Brain microvascular endothelial cell (primary cell): ENCODE results near the gene MX2.

ENCODE experiments used
- DNase-seq: peaks from one replicate; pipeline ENCODE4 v3.0.0-alpha.2; 2020
- H3K27ac ChIP-seq: fragments of 250-450 bp; sonication (Bioruptor Pico); 2 replicates; pipeline ENCODE4 v1.5.1; 2020; ENCODE audit warnings: mild to moderate bottlenecking, moderate library complexity
- H3K27me3 ChIP-seq: fragments of 250-450 bp; sonication (Bioruptor Pico); replicated peaks from 2 replicates; pipeline ENCODE4 v1.5.1; 2020; ENCODE audit warnings: mild to moderate bottlenecking
- H3K36me3 ChIP-seq: fragments of 250-450 bp; sonication (Bioruptor Pico); replicated peaks from 2 replicates; pipeline ENCODE4 v1.5.1; 2020; ENCODE audit warnings: mild to moderate bottlenecking
- H3K4me3 ChIP-seq: 2 replicates; pipeline ENCODE4 v1.5.1; 2011; ENCODE audit warnings: low read depth, mild to moderate bottlenecking, control low read depth, low read length, moderate library complexity
- in situ Hi-C: cut with HindIII; loops from 2 replicates; pipeline ENCODE4 v1.10.0; 2017; ENCODE audit warnings: low sequenced_read_pairs, low pct_ligation_motif_present
- TF ChIP-seq, protein P1 (sequence below): IDR thresholded peaks from 2 replicates; pipeline ENCODE4 v1.5.1; 2011; ENCODE audit warnings: low read depth, mild to moderate bottlenecking, moderate library complexity, low read length, control low read depth, inconsistent platforms; ENCODE audit errors: missing control alignments

Gene MX2

DNA sequence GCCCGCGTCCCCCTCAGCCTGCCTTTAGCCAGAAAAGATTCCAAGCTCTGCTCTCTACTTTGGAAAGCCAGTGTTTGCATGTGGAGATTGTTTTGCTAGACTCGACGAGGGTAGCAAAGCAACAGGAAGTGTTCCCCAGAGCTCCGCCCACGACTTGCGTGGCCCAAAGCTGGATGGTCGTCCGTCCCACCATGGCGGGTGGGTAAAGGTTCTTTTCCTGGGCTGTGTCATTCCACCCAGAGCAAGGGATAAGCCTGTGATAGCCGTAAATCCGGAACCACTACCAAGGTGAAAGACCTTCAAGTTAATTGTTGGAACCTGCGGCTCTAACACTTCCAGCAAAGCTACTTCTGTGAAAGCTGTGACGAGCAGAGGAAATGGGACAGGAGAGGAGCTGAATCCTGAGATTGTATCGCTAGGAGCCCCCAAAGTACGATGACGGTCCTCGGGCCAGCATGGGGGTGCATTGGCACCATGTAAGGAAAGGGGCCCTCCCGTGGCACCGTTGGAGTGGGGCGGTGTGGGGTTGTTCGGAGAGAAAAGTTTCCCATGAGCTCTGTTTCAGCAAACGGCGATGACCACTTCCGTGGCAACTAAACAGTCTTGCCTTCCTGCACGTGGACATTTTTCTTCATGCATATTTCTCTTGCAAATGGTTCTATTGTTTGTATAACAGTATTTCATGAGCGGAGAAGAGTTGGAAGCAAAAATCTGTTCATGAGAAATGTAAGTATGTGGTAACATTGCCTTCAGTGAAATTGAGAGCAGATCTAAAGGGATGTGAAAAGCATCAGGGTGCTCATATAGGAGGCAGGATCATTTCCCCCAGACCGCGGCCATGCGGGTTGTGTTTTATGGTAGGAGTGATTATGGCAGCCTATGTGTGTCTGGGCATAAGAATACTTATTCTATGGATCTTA, 8.4 kb downstream of the MX2 start:
- DNase-seq, result no peak
- Histone ChIP-seq H3K27me3 (no peaks in the 10 kb centered on the region), H3K27ac (no peak overlapping the region), H3K4me3 (no peak overlapping the region), H3K36me3 (no peaks in the 10 kb centered on the region)
- TF ChIP-seq, protein P1, sequence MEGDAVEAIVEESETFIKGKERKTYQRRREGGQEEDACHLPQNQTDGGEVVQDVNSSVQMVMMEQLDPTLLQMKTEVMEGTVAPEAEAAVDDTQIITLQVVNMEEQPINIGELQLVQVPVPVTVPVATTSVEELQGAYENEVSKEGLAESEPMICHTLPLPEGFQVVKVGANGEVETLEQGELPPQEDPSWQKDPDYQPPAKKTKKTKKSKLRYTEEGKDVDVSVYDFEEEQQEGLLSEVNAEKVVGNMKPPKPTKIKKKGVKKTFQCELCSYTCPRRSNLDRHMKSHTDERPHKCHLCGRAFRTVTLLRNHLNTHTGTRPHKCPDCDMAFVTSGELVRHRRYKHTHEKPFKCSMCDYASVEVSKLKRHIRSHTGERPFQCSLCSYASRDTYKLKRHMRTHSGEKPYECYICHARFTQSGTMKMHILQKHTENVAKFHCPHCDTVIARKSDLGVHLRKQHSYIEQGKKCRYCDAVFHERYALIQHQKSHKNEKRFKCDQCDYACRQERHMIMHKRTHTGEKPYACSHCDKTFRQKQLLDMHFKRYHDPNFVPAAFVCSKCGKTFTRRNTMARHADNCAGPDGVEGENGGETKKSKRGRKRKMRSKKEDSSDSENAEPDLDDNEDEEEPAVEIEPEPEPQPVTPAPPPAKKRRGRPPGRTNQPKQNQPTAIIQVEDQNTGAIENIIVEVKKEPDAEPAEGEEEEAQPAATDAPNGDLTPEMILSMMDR, result no peak
- in situ Hi-C loops, result no loop called here

DNA sequence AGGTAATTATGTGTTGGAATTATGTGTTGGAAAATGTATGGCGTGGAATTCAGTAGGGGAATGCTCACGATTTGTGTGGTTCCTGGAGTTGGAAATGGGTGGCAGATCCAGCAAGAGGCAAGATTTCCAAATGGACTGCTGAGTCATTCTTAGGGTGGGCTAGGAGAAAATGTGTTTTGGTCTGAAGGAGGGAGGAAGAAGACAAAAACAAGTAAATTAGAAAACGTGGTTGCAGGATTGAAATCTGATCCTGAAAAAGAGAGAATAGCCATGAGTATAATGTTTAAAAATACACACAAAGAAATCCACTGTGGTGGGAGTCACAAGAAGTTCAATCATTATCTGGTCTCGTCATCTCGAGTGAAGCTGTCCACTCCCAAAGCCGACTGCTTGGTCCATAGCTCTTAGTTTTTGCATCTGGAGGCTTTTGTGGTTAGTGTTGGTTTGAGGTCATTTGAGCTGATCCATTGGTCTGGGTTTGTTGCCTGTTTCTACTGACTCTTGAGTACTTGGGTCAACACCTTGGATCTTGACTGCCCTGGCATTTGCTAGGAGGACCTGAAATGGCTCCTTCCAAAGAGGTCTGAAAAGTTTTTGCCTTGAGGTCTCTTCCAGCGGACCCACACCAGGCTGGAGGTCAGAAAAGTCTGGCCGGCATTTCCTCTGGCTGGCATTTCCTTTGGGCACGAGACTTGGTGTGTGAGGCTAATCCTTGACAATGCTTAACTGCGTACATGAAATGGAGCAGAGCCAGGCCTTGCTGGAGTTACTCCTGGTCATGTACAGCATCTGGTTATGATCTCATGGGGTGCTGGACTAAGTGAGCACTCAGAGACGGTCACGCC, 9.2 kb downstream of the MX2 start:
- no peak overlapping the region for H3K4me3 ChIP-seq
- TF ChIP-seq, protein P1, result no peak
- no peak for DNase-seq
- no peaks in the 10 kb centered on the region for H3K36me3 ChIP-seq
- H3K27ac ChIP-seq, result no peak overlapping the region
- in situ Hi-C loops, result no loop called here
- no peaks in the 10 kb centered on the region for H3K27me3 ChIP-seq

DNA sequence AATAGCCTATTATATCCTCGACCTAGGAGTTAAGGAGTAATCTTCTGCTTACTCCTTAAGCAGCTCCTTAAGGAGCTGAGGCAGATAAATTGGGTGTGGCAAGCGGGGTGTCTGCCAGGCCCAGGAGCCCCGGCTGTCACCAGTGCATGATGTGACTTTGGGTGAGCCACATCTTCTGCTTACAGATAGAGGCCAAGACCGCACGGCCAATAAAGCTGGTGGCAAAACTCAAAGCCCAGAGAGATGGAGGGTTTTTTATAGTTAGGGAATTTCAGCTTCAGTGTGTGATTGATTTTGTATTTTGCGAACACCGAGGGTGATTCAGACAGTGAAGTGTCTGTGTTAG, 9.8 kb downstream of the MX2 start:
- Histone ChIP-seq H3K4me3 (no peak overlapping the region), H3K36me3 (no peaks in the 10 kb centered on the region), H3K27me3 (no peaks in the 10 kb centered on the region), H3K27ac (no peak overlapping the region)
- in situ Hi-C loops, result no loop called here
- DNase-seq, result no peak
- TF ChIP-seq, protein P1, result no peak

DNA sequence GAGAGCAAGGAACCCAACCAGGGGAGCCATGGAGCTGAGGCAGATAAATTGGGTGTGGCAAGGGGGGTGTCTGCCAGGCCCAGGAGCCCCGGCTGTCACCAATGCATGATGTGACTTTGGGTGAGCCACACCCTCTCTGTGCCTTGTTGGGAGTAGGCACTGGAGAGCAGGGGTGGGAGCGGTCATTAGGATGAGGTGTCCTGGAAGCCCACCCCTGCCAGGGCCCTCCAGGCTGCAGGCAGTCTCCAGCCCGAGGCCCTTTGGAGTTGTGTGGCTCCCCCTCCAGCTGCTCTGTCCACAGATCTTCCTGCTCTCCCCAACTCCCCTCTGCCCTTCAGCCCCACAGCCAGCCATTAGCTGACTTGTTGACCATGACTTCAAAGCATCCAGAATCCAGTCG, 11.4 kb downstream of the MX2 start:
- Histone ChIP-seq H3K27ac (no peak overlapping the region), H3K36me3 (no peaks in the 10 kb centered on the region), H3K4me3 (no peak overlapping the region), H3K27me3 (no peaks in the 10 kb centered on the region)
- TF ChIP-seq, protein P1, result no peak
- DNase-seq, result no peak
- in situ Hi-C loops, result no loop called here

DNA sequence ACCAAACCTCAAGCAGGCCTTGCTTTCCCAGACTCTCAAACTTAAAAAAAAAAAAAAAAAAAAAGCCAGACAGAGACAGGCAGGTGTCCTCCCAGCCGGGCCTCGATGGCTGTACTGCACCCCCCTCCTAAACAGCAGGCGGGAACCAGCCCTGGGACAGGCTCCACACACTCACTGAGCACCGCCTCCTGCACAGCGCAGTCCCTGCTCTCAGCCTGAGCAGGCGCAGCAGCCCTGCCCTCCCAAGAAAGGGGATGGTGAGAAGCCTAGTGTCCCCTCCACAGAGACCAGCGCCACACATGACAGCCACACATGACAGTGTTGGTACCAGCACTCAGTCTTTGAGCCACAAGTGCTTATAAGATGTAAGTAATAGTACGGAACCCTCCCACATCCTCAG, 11.9 kb downstream of the MX2 start:
- TF ChIP-seq, protein P1, result no peak
- Histone ChIP-seq H3K27ac (no peak overlapping the region), H3K36me3 (no peaks in the 10 kb centered on the region), H3K4me3 (no peak overlapping the region), H3K27me3 (no peaks in the 10 kb centered on the region)
- in situ Hi-C loops, result no loop called here
- no peak for DNase-seq
